Ovary (tissue), 3 donors: ENCODE results near the gene PTPRN2.

Source experiments
- CTCF ChIP-seq, 3 donors: fragments of 450-650 bp in 2 of 3; fragments of 200-600 bp in 1 of 3; IDR thresholded peaks; one replicate each; pipeline versions ENCODE4 v1.5.1 to v1.8.0; 2016 to 2022; ENCODE audit warnings: antibody characterized with exemption in 3 of 3, mild to moderate bottlenecking in 1 of 3
- POLR2A ChIP-seq: fragments of 450-650 bp; IDR thresholded peaks from one replicate; pipeline ENCODE4 v1.6.1; 2017; ENCODE audit warnings: antibody characterized with exemption, mild to moderate bottlenecking, moderate library complexity
- donor health status: DM: no; HTN: no; CAD: no.

GRCh38 chr7:157876469-157877285 lies 710.9 kb downstream of the PTPRN2 start:
- TF ChIP-seq POLR2A = no peak
- TF ChIP-seq CTCF (IDR thresholded peaks at IDR 0.05) = no peak
